Measurements from ENCODE around the gene MIP.
"Not testable (repeated sequence)": the region's sequence is repeated elsewhere in the genome, so short reads cannot be mapped to it uniquely, and the experiment has no call there.

Gene MIP

DNA sequence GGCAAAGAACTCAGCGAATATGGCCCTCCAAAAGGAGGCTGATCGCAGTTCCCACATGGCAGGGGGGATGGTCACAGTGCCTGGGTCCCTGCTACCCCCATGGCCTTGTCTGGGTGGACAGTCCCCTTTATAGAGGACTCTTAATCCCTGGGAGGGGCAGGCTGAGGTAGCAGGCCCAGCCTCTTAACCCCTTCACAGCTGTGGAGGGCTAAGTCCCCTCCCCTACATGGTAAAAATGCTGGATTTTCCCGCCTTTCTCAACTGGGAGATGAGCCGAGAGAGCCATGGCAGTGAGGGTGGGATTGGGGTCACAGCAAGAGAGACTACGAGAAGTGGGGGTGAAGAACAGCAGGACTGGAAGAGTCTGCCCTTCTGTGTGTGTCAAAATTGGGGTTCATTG lies at the start of gene MIP:
Gene MIP, minus strand, starts transcription at position 101 of the 400 bp plus-strand sequence. Its CDS starts 44 bp downstream, at position 57.
- DNase-seq = no peak

DNA sequence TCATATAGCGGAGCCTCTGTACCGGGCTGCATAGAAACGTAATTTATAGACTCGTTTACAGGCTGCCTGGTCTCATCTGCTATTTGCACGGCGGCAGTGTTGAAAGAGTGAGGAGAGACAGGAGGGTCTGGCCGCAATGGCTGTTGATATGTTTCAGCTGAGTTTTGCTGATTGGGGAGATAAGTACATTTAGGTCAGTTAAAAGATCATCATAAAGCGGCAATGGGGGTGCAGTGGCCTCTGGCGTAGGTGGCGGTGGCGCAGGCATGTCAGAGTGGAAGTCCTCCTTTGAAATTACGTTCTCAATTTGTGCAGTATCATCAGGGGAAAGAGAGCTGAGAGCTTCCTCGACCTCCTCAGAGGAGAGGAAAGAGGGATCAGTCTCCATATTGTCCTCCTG lies 45.4 kb upstream of the MIP start:
- DNase-seq = not testable (repeated sequence)

DNA sequence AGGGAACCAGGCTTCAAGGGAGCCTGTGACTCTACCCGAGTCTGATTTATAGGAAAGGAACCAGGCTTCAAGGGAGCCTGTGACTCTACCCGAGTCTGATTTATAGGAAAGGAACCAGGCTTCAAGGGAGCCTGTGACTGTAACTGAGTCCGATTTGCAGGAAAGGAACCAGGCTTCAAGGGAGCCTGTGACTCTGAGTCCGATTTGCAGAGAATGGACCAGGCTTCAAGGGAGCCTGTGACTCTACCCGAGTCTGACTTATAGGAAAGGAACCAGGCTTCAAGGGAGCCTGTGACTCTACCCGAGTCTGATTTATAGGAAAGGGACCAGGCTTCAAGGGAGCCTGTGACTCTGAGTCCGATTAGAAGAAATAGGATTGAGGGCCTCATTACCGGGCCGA lies 45.0 kb upstream of the MIP start:
- not testable (repeated sequence) for DNase-seq

DNA sequence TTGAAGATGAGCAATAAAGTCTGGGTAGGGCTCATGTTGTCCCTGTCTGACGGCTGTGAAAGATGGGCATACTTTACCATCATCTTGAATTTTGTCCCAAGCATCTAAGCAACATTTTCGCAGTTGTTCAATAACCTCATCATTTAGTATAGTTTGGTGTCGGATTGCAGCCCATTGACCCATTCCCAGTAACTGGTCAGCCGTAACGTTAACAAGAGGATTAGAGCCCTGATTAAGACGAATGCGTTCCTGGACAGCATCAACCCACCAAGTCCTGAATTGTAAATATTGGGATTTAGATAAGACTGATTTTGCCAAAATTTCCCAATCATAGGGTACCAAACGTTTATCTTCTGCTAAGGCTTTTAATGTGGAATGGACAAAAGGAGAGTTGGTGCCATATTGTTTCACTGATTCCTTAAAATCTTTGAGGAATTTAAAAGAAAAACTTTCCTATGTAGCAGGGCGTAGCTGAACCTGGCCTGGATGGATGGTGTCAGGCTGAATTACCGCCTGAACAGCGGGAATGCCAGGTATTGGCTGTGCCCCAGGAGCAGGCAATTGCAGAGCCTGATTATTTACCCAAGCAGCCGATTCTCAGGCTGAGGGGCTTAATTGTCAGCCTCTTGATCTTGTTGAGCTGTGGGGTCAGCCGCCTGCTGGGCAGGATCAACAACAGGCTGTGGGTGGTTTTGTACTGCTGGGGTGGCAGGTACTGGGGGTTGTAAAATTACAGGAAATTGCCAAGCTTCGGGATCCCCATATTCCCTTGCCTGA lies 43.9 kb upstream of the MIP start:
- DNase-seq = not testable (repeated sequence)

DNA sequence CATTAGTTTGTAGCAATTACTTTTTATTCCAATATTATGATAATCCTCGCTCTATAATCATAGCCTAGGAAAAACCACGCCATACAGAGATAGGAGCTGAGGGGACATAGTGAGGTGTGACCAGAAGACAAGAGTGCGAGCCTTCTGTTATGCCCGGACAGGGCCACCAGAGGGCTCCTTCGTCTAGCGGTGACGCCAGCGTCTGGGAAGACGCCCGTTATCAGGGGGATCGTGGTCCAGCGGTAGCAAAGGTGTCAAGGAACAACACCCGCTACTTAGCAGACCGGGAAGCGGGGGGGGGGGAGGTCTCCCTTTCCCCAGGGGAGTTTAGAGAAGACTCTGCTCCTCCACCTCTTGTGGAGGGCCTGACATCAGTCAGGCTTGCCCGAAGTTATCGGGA lies 42.2 kb upstream of the MIP start:
- peak; percentile 7 to 56 (median 34) for DNase-seq

DNA sequence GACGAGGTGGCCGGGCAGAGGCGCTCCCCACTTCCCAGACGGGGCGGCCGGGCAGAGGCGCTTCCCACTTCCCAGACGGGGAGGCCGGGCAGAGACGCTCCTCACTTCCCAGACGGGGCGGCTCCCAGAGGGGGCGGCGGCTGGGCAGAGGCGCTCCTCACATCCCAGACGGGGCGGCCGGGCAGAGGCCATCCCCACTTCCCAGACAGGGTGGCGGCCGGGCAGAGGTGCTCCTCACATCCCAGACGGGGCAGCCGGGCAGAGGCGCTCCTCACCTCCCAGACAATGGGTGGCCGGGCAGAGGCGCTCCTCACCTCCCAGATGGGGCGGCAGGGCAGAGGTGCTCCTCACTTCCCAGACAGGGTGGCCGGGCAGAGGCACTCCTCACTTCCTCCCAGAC lies 40.0 kb upstream of the MIP start:
- not testable (repeated sequence) for DNase-seq

DNA sequence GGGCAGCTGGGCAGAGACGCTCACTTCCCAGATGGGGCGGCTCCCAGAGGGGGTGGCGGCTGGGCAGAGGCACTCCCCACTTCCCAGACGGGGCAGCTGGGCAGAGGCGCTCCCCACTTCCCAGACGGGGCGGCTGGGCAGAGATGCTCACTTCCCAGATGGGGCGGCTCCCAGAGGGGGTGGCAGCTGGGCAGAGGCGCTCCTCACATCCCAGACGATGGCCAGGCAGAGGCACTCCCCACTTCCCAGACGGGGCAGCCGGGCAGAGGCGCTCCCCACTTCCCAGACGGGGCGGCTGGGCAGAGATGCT lies 39.6 kb upstream of the MIP start:
- DNase-seq = not testable (repeated sequence)

DNA sequence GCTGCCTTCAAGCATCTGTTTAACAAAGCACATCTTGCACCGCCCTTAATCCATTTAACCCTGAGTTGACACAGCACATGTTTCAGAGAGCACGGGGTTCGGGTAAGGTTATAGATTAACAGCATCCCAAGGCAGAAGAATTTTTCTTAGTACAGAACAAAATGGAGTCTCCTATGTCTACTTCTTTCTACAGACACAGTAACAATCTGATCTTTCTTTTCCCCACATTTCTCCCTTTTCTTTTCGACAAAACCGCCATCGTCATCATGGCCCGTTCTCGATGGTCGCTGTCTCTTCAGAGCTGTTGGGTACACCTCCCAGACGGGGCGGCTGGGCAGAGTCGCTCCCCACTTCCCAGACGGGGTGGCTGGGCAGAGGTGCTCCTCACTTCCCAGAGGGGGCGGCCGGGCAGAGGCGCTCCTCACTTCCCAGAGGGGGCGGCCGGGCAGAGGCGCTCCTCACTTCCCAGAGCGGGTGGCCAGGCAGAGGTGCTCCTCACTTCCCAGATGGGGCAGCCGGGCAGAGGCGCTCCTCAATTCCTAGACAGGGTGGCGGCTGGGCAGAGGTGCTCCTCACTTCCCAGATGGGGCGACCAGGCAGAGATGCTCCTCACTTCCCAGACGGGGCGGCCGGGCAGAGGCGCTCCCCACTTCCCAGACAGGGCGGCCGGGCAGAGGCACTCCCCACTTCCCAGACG lies 39.1 kb upstream of the MIP start:
- not testable (repeated sequence) for DNase-seq

DNA sequence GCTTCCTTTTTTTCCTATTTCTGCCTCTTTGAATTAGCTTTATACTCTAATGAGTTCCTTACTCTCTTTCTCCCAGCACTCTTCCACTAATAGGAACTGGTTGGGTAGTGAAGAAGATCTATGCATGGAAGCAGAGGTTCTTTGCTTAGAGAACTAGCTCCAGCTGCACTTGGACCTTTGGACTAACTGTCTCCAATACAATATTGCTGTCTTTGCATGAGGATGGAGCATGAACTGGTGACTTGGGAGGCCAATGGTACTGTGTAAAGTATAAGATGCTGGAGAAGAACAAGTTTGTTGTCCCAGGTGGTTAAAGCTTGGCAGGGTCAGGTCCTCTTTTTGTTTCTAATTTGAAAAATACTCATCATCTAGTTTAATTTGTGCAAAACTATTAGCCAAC lies 35.9 kb upstream of the MIP start:
- no peak for DNase-seq

DNA sequence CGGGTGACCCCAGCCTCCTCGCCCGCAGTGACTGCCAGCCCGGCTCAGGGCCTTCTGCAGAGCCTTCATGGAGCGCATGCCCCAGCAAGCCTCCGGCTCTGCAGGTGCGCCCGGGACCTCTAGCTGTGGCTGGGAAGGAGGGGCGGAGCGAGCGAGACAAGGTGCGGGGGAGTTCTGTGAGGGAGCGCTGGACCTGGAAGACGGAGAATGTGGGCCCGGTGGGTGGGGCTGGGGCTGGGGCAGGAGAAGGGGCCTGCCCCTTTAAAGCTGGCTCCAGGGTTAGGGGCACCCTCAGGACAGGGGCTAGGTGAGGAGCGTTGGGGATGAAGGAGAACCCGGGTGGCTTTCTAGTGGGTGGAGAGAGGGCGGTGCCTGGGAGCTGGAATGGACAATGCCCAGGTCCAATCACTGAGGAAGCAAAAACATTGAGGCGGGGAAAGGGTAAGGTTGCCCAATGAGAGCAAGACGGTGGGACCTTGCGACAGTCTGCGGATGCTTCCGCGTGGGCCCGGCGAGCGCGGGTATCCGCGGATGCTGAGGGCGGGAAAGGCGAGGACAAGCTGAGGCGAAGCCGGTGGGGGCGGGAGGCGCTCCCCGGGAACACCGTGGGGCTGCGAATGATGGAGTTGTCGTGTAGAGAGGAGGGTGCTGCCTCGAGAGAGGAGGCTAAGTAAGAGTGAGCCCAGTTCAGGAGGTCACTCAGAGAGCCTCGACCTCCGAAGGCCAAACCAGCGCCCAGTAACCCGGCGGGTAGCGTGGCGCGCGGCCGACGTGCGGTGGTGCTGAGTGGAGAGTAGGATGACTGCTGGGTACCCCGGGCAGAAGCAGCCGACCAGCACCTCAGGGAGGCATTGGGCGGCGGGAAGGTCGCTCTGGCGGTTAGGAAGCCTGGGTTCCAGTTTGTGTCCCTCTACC lies 33.8 kb upstream of the MIP start, which contains the start of gene GLS2:
Gene GLS2, minus strand, starts transcription at position 121 of the 915 bp plus-strand sequence. Its CDS starts 43 bp downstream, at position 78.
- peak; percentile 58 to 83 (median 72) for DNase-seq

DNA sequence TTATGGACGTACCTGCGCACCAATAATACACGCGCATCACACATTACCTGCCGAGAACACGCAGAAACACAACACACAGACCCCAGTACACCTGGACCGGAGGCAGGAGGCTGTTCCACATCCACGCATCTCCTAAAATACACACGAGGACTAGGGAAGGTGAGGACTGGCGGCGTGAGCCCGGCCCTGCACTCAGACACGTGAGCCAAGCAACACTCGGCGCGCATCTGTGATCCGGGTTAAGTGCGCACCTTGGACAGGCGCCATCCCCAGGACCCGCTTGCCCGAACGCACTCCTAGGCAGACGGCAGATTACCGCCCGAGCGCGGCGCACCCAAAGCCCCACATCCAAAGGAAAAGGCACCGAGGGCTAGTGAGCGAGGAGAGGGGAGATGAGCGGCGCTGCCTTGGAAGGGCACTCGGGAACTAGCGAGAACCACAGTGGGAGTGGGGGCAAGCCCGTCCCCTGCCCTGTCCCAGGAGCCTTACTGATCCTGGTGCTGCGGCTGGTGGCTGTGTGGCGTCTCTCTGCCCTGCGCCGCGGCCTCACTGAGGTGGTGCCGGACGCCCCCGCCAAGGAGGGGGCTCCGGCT lies 33.1 kb upstream of the MIP start:
- DNase-seq = peak in 3 of 6 experiments; percentile 18 to 32 (median 22)

DNA sequence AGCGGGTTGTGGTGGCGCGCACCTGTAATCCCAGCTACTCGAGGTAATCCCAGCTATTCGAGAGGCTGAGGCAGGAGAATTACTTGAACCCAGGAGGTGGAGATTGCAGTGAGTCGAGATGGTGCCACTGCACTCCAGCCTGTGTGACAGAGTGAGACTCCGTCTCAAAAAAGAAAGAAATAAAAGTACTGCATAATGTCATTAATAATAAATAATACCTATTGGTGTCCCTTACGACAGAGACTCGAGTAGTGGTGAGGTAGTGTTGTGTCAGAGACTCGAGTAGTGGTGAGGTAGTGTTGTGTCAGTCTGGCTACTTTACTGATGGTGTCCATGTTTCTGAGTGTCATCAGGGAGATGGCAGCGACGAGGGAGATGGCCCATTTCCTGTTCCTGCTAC lies 32.2 kb upstream of the MIP start:
- DNase-seq = no peak

DNA sequence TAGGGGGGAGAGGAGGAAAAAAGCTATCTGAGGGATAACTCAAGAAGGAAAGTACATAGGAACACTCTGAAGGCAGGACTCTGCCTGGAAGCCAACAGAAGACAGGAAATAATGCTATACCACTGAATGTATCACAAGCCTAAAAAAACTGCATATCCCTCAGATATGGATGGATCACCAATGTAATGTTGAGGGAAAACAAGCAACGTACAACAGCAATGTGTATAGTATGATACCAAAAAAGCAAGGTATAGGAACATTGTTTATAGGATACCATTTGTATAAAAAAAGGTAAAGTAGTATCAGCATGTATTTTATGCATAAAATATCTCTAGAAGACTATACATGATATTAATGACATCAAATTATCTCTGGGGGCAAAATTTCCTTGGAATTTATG lies 30.1 kb upstream of the MIP start:
- no peak for DNase-seq

DNA sequence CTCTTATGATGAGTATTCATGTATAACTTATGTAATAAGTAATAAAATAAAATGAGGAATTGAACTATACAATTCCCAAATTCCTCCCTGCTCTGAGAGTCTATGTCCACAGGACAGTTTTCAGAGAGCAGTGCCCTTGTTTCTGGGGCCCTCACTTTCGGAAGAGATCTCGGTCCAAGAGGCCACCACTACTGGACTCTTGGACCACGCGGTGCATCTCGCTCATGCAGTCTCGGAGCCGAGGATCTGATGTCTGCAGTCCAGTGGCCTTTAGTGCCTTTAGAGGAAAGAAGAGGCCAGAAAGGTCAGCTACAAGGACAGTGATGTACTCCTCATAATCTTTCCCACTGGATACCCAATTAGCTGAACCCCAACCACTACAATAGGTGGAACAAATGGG lies 25.2 kb upstream of the MIP start:
- DNase-seq = no peak

DNA sequence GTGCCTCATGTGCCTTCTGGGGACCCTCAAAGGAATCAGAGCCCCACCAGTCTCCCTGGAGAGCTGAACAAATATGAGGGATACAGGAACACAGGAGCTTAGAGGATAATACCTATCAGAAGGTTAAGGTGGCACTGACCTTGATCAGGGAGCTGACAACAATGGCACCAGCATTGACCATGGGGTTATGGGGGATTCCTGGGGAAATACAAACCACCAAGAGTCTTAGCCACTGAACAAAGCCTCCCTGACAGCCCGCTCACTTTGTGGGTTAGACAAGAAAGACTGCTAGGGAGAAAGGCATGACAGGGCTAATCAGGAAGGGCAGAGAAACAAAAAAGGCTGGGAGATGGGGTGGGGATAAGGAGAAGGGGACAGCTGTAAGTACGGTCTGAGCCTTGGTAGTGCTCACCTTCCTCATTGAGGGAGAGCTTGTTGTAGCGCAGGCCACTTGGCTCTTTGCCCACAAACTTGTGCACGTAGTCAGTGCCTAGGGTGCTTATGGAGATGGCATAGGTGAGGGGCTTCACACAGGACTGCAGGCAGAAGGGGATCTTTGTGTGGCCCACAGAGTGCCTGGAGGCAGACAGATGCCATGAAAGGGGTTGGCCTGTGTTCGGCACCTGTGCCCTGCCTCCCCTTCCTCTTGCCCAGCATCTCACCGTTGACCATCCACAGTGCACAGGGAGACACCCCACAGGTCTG lies 23.2 kb upstream of the MIP start:
- no peak for DNase-seq

DNA sequence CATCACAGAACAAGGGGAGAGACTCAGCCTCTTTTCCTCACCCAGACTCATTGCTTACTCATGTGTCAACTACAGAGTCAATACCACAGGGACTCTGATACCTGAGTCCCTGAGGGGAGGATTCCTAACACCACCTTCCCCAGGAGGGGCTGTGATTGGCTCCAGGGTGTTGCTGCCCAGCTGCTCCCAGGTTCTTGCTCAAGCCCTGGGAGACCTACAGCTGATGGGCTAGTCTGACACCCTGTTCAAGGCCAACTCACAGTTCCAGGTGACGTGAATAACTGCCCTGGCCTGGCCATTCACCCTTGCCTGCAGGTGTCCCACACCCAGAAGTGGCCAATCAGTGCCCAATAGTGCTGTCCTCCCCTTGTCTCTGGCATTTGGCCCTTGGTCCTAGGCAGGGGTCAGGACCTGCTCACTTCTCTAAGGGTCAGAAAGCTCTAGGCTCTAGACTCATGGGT lies 22.5 kb upstream of the MIP start:
- no peak for DNase-seq

DNA sequence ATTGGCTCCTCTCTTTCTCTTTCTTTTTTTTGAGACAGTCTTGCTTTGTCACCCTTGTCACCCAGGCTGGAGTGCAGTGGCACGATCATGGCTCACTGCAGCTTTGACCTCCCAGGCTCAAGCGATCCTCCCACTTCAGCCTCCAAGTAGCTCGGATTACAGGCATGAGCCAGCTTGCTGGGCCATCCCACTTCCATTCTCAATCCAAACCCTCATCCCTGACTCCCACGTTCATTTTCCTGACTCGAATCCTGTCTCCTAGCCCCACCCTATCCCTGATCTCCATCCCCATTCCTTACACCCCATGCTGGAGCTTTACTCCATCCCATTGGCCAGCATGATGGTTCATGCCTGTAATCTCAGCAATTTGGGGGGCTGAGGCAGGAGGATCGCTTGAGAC lies 21.7 kb upstream of the MIP start:
- DNase-seq = no peak

DNA sequence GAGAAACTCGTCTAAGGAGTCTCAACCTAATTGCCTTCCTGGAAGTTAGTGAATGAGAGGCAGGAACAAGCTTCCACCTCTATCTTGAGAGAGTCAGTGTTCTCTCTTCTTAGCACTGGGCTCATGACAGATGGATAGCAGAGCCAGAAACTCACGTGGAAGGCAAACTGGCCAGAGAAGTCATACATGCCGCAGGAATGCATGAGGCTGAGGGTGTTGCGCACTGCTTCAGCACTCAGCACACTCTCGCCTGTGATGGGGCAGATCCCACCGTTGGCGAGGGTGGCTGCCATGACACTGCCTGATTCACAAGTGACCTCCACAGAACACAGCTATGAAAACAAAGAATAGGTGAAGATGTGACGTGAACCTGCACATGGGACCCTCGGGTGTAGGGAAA lies 19.9 kb upstream of the MIP start:
- no peak for DNase-seq

DNA sequence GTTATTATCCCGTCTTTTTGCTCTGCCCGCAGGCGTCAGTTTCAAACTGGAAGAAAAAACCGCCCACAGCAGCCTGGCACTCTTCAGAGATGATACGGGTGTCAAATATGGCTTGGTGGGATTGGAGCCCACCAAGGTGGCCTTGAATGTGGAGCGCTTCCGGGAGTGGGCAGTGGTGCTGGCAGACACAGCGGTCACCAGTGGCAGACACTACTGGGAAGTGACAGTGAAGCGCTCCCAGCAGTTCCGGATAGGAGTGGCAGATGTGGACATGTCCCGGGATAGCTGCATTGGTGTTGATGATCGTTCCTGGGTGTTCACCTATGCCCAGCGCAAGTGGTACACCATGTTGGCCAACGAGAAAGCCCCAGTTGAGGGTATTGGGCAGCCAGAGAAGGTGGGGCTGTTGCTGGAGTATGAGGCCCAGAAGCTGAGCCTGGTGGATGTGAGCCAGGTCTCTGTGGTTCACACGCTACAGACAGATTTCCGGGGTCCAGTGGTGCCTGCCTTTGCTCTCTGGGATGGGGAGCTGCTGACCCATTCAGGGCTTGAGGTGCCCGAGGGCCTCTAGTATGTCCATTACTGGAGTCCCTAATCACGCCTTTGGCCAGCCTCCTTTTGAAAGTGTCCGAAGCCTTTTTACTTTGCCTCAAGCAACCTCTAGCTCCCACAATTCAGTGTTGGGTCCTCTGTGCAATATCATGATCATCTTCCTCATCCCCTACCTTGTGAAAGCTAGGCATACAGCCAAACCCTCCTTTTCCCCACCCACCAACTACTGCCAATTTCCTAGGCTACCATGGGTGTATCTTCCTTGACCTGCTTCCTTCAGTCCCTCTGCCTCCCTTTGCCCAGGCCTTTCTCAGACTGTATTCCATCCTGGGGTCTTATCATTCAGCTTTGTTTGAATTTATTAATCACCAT lies 14.8 kb upstream of the MIP start:
- peak in 1 of 6 experiments; percentile 32 for DNase-seq

DNA sequence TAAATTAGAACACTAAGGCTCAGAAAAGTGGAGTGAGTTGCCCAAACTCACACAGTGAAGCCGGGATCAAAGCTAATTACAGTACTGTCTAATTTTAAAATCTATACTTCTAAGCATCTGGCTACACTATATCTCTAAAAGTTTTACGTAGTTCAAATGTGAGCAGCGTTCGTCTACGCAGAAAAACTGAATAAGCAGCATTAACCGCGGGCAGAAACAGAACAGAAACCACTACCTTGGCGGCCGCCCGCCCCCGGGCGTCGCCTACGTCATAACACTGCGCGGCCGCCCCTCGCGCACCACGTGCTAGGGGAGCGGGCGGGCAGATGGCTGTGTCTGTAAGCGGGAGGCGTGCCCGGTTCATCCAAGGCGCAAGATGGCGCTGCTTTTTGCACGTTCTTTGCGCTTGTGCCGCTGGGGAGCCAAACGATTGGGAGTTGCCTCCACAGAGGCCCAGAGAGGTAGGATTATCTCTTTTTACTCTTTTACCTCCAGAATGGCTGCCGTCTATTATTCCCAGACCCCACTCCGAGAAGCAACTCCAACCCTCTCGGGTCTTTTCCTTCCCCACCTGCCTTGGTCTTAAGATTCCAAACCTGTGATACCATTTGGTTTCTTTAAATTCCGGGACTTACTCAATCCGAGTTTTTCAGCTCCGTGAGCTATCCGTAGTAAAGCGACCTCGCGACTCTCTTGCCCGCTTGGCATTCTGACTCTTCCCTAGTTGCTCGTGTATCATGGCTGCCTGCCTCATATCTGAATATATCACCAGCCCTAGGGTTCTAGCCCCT lies 14.0 kb upstream of the MIP start, which contains the start of gene SPRYD4:
Gene SPRYD4, plus strand, starts transcription at position 363 of the 791 bp plus-strand sequence. Its CDS starts 14 bp downstream, at position 377.
- DNase-seq = peak; percentile 87 to 94 (median 90)

Data from stimulated activated naive CD4-positive, alpha-beta T cell (primary cell).